ENCODE measurements around the gene MTHFSD.

Gene MTHFSD

GRCh38 chr16:86556576-86556975, 1.5 kb upstream of the MTHFSD start:
- Histone ChIP-seq H2AFZ (ENCODE audit: low read length) (no peak overlapping the region), H3K36me3 (replicated peaks; ENCODE audit: insufficient read depth, low read length) (no peaks in the 10 kb centered on the region), H3K9me2 (replicated peaks; ENCODE audit: insufficient read depth, low read length) (no peaks in the 10 kb centered on the region), H3K9ac (ENCODE audit: low read length) (no peak overlapping the region), H3K4me3 (ENCODE audit: low read length) (no peak overlapping the region), H3K79me2 (ENCODE audit: low read length) (0 out of 2 replicates have a peak, but pooled peaks cover 6% of the 10 kb centered on the region), H3K4me1 (ENCODE audit: low read length) (no peaks in the 10 kb centered on the region), H4K20me1 (ENCODE audit: insufficient read depth, low read length) (no peaks in the 10 kb centered on the region), H3K27me3 (replicated peaks; ENCODE audit: insufficient read depth, low read length) (peaks cover 33% of the 10 kb centered on the region), H3K27ac (ENCODE audit: low read length) (no peak overlapping the region), H3F3A (ENCODE audit: insufficient read depth, low read length) (no peaks in the 10 kb centered on the region), H3K4me2 (ENCODE audit: low read depth, low read length) (no peak overlapping the region), H3K9me3 (replicated peaks; ENCODE audit: insufficient read depth, low read length) (no peaks in the 10 kb centered on the region)
- no peak for DNase-seq
- no peak for TF ChIP-seq EZH2 (optimal IDR thresholded peaks at IDR 0.05; ENCODE audit: low read depth, low read length)
- TF ChIP-seq, protein P1, sequence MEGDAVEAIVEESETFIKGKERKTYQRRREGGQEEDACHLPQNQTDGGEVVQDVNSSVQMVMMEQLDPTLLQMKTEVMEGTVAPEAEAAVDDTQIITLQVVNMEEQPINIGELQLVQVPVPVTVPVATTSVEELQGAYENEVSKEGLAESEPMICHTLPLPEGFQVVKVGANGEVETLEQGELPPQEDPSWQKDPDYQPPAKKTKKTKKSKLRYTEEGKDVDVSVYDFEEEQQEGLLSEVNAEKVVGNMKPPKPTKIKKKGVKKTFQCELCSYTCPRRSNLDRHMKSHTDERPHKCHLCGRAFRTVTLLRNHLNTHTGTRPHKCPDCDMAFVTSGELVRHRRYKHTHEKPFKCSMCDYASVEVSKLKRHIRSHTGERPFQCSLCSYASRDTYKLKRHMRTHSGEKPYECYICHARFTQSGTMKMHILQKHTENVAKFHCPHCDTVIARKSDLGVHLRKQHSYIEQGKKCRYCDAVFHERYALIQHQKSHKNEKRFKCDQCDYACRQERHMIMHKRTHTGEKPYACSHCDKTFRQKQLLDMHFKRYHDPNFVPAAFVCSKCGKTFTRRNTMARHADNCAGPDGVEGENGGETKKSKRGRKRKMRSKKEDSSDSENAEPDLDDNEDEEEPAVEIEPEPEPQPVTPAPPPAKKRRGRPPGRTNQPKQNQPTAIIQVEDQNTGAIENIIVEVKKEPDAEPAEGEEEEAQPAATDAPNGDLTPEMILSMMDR (IDR thresholded peaks at IDR 0.05; ENCODE audit: low read length): no peak
- TF ChIP-seq EZH2phosphoT487 (IDR thresholded peaks at IDR 0.05; ENCODE audit: low read length): no peak

- no peaks in the 10 kb centered on the region for H3F3A ChIP-seq (ENCODE audit: insufficient read depth, low read length)
- no peaks in the 10 kb centered on the region for H3K36me3 ChIP-seq (replicated peaks; ENCODE audit: insufficient read depth, low read length)
- H3K27ac ChIP-seq (ENCODE audit: low read length): no peak overlapping the region
- no peaks in the 10 kb centered on the region for H4K20me1 ChIP-seq (ENCODE audit: insufficient read depth, low read length)
- peak overlapping the region; percentile 87; the same call in 1 of the 2 replicates for H3K9ac ChIP-seq (ENCODE audit: low read length)
- H3K79me2 ChIP-seq (ENCODE audit: low read length): 0 out of 2 replicates have a peak, but pooled peaks cover 6% of the 10 kb centered on the region
- no peak for DNase-seq
- no peaks in the 10 kb centered on the region for H3K9me2 ChIP-seq (replicated peaks; ENCODE audit: insufficient read depth, low read length)
- peak overlapping the region; percentile 80 for H2AFZ ChIP-seq (ENCODE audit: low read length)
- H3K4me3 ChIP-seq (ENCODE audit: low read length): peak overlapping the region; percentile 77
- no peaks in the 10 kb centered on the region for H3K4me1 ChIP-seq (ENCODE audit: low read length)
- H3K9me3 ChIP-seq (replicated peaks; ENCODE audit: insufficient read depth, low read length): no peaks in the 10 kb centered on the region
- TF ChIP-seq, protein P1 (IDR thresholded peaks at IDR 0.05; ENCODE audit: low read length): no peak
- H3K4me2 ChIP-seq (ENCODE audit: low read depth, low read length): peak overlapping the region; percentile 66
- peaks cover 24% of the 10 kb centered on the region for H3K27me3 ChIP-seq (replicated peaks; ENCODE audit: insufficient read depth, low read length)
These were observed 655 bp upstream of the MTHFSD start for GRCh38 chr16:86555704-86556075.

GRCh38 chr16:86554599-86554916, 477 bp downstream of the MTHFSD start:
- Histone ChIP-seq H3K4me2 (ENCODE audit: low read depth, low read length) (peak overlapping the region; percentile 65; the same call in 1 of the 2 replicates), H3K4me1 (ENCODE audit: low read length) (no peaks in the 10 kb centered on the region), H3K4me3 (ENCODE audit: low read length) (peak overlapping the region; percentile 77), H3K27ac (ENCODE audit: low read length) (peak overlapping the region; percentile 4; the same call in 1 of the 2 replicates), H3K36me3 (replicated peaks; ENCODE audit: insufficient read depth, low read length) (no peaks in the 10 kb centered on the region), H3F3A (ENCODE audit: insufficient read depth, low read length) (no peaks in the 10 kb centered on the region), H3K27me3 (replicated peaks; ENCODE audit: insufficient read depth, low read length) (peaks cover 18% of the 10 kb centered on the region), H3K9me2 (replicated peaks; ENCODE audit: insufficient read depth, low read length) (no peaks in the 10 kb centered on the region), H4K20me1 (ENCODE audit: insufficient read depth, low read length) (no peaks in the 10 kb centered on the region), H3K9ac (ENCODE audit: low read length) (peak overlapping the region; percentile 87), H3K9me3 (replicated peaks; ENCODE audit: insufficient read depth, low read length) (no peaks in the 10 kb centered on the region), H2AFZ (ENCODE audit: low read length) (peak overlapping the region; percentile 69; the same call in 1 of the 2 replicates), H3K79me2 (ENCODE audit: low read length) (0 out of 2 replicates have a peak, but pooled peaks cover 6% of the 10 kb centered on the region)
- no peak for DNase-seq
- TF ChIP-seq, protein P1 (IDR thresholded peaks at IDR 0.05; ENCODE audit: low read length): no peak
- TF ChIP-seq EZH2 (optimal IDR thresholded peaks at IDR 0.05; ENCODE audit: low read depth, low read length) (no peak), EZH2phosphoT487 (IDR thresholded peaks at IDR 0.05; ENCODE audit: low read length) (no peak)

All from MM.1S (cell line).